Raji (cell line): ENCODE measurements around the gene GLRX5.

Experiments used
- POLR2A ChIP-seq: IDR thresholded peaks from 2 replicates; pipeline ENCODE4 v1.6.1; 2011; ENCODE audit warnings: low read depth, low read length, control low read depth; ENCODE audit not compliant: insufficient read depth

Gene GLRX5

DNA sequence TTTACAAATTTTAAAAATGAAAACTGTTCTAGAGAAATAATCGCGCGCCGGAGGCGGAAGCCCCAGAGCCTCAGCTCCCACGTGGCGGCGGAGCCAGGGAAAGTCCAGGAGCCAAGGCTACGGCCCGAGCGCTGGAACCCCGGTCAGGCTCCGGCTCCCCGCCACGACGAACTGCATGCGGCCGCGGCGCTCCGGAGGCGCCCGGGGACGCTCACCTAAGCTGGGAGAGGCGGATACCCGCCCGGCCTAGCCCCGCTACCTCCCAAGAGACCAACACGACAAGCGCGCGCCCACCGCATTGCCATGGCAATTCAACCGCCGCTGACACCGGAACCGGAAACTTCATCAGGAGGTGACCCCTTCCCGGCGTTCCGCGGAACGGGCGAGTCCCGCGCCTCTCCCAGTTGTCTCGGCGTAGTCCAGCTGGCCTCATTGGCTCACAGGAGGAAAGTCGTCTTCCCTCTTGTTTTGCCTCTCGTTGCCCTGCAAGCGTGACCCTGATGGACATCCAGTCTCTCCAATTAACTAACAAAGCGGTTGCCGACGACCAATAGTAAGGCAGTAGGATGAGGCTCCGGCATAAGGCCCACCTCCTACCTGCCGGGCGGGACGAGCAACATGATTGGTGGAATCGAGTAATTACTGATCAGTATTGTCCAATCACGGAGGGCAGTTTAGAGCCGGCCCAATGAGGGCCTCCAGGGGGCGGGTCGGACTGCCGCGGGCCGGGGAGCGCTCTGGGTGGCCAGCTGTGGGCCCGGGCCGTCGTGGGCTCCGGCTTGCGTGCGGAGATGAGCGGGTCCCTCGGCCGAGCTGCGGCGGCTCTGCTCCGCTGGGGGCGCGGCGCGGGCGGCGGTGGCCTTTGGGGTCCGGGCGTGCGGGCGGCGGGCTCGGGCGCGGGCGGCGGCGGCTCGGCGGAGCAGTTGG is at the start of gene GLRX5:
TSS of gene GLRX5 (plus strand) at position 752 of the 927 bp plus-strand sequence. CDS start at position 792, 40 bp downstream.
- peak; percentile 66 for TF ChIP-seq POLR2A

DNA sequence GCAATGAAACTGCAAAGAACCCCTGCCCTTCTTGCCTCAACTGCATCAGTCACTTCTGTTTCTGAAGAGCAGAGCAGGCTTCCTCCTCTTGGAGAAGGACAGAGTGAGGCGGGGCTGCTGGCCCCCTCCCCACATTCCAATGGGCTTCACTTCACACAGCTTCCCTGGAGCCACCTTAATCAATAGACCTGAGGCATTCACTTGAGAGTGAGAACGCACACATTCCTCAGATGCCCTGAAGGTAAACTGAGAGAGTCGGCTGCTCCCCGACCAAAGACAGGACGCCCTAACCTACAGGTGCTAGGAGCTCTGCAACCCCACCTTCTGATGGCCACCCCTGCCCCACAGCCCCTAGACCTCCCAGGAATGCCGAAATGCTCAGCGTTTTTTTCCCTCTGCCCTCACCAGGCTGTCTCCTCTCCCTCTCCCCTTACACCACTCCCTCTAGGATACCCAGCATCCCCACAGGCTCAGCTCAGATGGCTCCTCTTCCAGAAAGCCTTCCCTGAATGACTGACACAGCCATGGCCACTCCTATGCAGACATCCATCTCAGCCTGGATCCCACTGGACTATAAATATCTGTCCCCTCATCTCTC is 49.5 kb upstream of the GLRX5 start:
- TF ChIP-seq POLR2A, result no peak

DNA sequence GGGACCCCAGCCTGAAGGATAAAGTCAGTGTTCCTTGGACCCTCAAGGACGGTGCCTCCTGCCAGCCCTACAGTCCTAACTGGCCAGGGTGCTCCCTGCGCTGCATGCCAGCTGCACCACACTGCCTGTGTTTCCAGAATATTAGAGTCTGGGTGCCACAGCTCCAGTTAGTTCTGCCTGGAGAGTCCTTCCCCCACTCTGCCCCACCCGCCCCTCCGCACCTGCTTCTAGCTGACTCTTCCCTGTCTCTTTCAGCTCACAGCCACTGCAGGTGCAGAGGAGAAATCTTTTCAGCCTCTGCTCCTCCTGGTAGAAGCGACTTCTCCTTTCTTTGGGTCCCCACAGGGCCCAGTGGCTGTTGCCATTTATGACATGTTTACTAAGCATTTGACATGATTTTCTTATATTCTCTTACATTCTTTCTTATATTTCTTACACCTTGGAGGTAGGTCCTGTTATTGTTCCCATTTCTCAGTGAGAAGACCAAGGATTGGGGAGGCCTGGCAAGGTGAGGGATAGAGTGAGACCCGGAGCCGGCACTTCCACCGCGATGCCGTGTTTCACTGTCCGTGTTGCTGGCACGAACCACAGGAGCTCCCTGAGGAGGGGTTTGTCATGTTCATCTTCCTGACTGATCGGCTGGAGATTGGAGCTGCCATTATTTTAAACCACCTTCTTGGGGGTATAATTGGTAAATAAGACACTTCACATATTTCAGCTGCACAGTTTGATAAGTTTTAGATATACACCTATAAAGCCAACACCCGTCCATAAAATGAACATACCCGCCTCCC is 47.8 kb upstream of the GLRX5 start:
- no peak for TF ChIP-seq POLR2A

DNA sequence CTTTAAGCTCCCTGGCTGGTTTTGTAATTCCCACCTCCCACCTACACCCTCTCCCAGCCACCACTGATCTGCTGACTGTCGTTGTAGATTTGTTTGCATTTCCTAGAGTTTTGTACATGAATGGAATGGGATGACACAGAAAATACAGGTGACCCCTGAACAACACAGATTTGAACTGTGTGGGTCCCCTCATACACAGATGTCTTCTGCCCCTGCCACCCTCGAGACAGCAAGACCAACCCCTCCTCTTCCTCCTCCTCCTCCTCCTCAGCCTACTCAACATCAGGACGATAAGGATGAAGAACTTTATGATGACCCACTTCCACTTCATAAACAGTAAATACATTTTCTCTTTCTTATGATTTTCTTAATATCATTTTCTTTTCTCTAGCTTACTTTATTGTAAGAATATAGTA is 47.2 kb upstream of the GLRX5 start:
- TF ChIP-seq POLR2A, result no peak

DNA sequence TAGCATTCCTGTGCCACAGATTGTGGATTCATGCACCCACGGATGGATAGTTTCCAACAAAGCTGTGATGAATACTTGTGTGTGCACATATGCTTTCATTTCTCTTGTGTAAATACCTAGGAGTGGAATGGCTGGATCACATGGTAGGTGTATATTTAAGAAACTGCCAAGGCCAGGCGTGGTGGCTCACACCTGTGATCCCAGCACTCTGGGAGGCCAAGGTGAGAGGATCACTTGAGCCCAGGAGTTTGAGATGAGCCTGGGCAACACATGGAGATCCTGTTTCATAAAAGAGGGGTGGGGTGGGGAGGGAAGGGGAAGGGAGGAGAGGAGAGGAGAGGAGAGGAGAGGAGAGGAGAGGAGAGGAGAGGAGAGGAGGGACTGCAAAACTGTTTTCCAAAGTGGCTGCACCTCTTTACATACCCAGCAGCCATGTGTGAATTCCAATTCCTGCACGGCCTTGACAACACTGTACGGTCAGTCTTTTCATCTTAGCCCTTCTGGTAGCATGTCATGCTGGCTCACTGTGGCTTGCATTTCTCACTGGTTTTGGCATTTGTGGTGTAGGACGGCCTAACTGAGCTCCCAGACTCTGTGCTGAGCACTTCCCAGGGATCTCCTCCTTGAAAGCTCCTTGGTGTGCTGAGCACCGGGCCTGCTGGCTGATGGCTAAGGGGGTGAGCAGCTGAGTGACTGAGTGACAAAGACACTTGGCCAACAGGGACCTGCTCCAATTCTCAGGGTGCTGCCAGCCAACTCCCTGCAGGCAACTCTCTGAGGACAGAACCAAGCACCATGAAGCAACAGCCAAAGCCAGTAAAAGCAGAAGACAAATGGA is 46.3 kb upstream of the GLRX5 start:
- no peak for TF ChIP-seq POLR2A

DNA sequence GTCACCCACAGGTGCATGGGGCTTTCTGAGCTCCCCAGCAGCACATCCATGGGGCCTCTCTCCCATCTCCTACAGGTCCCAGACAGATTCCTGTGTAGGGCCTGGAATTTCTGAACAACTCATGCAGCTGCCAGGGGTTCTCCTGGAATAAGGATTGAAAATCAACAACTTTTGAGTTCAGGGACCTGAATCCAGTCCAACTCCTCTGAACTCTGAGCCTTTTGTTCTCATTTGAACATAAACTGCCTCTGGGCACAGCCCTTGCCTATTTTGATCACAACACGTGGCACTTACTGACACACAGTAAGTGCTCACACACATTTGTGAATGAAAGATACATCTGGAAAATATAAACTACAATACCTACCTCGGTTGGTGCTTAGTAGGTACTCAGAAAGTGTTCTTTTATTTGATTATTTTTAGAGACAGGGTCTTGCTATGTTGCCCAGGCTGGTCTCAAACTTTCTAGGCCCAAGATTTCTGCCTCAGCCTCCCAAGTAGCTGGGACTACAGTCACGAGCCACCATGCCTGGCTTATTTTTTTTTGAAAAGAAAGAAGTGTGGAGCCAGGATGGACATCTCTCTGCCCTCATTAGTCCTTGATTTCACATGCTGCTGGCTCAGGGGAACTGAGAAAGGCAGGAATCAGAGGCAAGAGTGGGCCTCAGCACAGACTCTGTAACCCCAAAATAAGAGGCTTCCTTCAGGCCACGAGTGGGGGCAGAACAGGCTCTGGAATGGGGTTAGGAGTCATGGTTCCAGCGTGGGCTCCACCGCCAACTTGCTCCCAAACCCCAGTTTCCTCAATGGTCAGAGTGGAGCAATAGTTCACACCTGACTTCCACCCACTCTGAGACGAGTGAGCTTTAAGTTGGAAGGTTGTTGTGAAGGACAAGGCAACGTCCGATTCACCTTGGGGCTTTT is 45.4 kb upstream of the GLRX5 start:
- no peak for TF ChIP-seq POLR2A

DNA sequence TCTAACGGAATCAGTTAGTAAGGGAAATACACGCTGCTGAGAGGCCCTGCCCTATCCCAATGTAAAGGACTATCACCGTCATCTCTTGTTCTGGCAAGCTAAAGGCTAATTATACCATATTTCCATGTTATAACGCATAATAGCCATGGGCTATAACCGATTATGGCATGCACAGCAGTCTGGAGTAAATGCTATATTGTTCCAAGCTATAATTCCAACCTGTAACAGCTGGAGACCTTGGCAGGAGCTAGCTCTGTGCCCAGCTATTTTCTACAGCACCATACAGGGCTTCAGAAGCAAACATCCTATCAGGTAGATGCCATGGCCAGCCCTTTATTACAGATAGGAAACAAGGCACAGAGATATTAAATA is 44.7 kb upstream of the GLRX5 start:
- no peak for TF ChIP-seq POLR2A

DNA sequence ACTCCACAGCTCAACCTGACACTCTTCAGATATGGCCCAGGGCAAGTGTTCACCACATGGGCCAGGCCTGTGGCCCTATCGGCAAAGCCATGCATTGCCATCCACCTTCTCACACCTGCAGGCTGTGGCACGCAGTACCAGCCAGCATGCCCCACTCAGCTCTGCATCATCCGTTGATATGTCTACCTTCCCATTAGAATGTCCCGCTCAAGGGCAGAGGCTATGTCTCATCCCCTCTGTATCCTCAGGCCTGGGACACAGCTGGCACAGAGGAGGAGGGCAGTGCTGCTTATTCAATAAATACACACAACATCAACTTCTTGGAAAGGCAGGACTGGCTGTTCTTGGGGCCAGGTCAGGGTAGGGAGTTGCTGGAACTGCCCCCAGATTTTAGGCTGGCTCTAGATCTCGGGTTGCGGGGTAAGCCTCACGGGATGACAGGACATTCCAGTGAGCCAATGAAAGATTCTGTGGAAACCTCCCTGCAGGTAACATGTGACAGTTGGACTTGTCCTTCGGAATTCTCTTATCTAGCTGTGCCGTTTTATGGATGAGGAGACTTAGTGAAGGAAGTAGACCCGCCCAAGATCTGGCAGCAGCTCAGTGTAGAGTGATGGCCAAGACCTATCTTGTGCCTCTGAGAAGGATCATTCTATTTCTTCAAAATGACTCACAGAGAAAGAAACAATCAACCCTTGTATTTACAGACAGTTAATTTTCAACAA is 44.0 kb upstream of the GLRX5 start:
- TF ChIP-seq POLR2A, result no peak

DNA sequence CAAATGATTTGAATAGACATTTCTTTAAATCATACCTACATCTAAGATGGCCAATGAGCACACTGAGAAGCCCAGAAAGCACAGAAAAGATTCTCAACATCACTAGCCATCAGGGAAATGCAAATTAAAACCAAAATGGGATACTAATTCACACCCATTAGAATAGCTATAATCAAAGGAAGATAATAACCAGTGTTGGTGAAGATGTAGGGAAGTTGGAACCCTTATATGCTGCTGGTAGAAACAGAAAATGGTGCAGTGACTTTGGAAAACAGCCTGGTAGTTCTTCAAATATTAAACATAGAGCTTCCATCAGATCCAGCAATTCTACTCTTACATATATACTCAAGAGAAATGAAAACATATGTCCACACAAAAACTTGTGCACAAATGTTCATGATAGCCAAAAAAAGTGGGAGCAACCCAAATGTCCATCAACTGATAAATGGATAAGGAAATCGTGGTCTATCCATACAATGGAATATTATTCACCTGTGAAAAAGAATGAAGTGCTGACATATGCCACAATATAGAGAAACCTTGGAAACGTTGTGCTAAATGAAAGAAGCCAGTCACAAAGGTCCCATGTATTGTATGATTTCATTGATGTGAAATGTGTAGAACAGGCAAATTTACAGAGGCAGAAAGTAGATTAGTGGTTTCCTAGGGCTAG is 42.8 kb upstream of the GLRX5 start:
- no peak for TF ChIP-seq POLR2A

DNA sequence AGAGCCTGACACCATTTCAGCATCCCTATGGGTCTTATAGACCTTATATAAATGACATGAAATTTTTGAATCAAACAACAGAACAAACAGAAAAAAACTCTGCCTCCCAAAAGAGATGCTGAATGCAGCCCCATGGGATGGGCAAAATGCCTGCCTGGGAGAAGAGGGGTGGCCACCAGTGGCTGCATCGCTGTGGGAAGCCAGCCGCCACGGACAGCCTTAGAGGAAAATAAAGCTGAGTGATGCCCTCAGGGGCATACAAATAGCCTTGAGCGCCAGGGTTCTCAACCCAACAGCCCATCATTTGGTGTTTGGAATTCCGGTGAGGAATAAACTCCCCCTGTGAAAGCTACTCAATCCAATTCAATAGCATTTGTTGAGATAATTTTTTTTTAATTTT is 41.3 kb upstream of the GLRX5 start:
- no peak for TF ChIP-seq POLR2A

DNA sequence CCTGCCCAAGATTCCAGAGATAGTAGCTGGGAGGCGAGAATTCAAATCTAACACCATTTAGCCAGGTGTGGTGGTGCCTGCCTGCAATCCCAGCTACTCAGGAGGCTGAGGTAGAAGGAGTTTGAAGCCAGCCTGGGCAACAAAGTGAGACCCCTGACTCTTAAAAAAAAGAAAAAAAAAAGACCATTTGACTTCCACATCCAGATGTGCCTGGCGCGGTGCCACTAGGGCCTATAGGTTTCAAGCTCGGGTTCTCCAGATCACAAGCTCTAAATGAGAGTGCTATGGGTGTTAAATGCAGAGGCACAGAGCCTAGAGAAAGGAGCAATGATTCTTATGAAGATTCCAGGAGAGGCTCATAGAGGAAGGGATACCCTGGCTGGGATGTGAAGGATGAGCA is 40.9 kb upstream of the GLRX5 start:
- no peak for TF ChIP-seq POLR2A

DNA sequence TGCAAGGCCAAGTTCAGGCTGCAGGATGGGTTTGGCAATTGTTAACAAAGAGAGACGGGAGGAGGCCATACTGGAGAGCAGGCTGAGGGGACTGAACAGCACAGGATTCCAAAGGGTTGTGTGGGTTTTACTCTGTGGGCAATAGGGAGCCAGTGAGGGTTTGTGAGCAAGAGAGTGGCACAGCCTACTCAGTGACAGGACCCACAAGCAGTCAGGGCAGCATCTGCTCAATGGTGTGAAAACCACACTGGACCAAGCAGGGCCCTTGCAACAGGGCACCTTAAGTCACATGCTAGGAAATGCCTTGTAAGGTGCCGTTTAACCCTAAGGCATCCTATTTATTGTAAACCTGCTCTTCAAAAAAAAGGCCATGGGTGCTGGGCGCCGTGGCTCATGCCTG is 40.4 kb upstream of the GLRX5 start:
- TF ChIP-seq POLR2A, result no peak

DNA sequence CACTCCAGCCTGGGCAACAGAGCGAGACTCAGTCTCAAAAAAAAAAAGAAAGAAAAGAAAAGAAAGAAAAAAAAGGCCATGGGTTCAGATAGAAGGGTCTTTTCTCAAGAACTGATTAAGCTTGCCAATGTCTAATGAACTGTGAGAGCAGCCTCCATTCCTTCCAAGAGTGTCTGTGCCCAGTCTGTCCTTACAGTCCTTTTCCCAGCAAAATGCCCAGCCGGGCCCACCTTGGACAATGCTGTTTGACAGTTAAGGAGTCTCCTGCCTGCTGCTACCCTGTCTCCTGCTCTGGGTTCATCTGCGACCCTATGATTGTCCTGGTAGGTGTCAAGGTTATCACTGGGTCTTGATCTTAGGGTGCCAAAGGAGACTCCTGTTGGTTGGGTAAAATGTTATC is 39.8 kb upstream of the GLRX5 start:
- TF ChIP-seq POLR2A, result no peak
